Measurements from ENCODE around the gene SVEP1.

GRCh38 chr9:110573305-110573704, 6.2 kb downstream of the SVEP1 start:
- TF ChIP-seq CTCF (IDR thresholded peaks at IDR 0.05; ENCODE audit: insufficient read depth, low read length, poor library complexity, severe bottlenecking) (no peak), EZH2phosphoT487 (conservative IDR thresholded peaks at IDR 0.05; ENCODE audit: low read length) (no peak)
